Stomach (tissue), 9 donors: ENCODE data around the gene ZNF444. TPM values are rescaled to one million over a fixed set of nuclear protein-coding genes. Genes with fewer than 3 reads are reported as not detected.
"Not testable (repeated sequence)": the region's sequence is repeated elsewhere in the genome, so short reads cannot be mapped to it uniquely, and the experiment has no call there.

Experiments used
- DNase-seq, 2 donors: peaks; one replicate each; pipeline versions ENCODE4 v3.0.0 to v3.0.0-alpha.2; 2013 to 2019
- H3K27ac ChIP-seq, 5 donors: fragments of 200-600 bp in 4 of 5; sonication (generic) in 4 of 5; one replicate each; pipeline ENCODE4 v1.5.1; 2013 to 2019; ENCODE audit warnings: mild to moderate bottlenecking in 1 of 5, moderate library complexity in 1 of 5
- H3K27me3 ChIP-seq, 3 donors: fragments of 200-600 bp; sonication (generic); one replicate each; pipeline ENCODE4 v1.5.1; 2017 to 2019; ENCODE audit warnings: mixed run types in 1 of 3
- H3K36me3 ChIP-seq, 4 donors: fragments of 200-600 bp; sonication (generic); 1 replicate in 3 of 4; 2 replicates in 1 of 4; pipeline ENCODE4 v1.5.1; 2016 to 2019
- H3K4me1 ChIP-seq, 4 donors: fragments of 200-600 bp; sonication (generic); one replicate each; pipeline ENCODE4 v1.5.1; 2016 to 2019
- H3K4me3 ChIP-seq, 4 donors: fragments of 200-600 bp; sonication (generic) in 3 of 4; one replicate each; pipeline ENCODE4 v1.5.1; 2016 to 2019; ENCODE audit warnings: mild to moderate bottlenecking in 1 of 4
- H3K9me3 ChIP-seq, 4 donors: fragments of 200-600 bp; sonication (generic); one replicate each; pipeline ENCODE4 v1.5.1; 2016 to 2019
- EP300 ChIP-seq: sonication (generic); formaldehyde crosslinking; IDR thresholded peaks from one replicate; pipeline ENCODE4 v1.6.1; 2017; ENCODE audit warnings: antibody characterized with exemption
- POLR2A ChIP-seq, 4 donors: fragments of 450-650 bp; IDR thresholded peaks; one replicate each; pipeline ENCODE4 v1.6.1; 2016; ENCODE audit warnings: antibody characterized with exemption in 4 of 4, control low read depth in 2 of 4, mild to moderate bottlenecking in 1 of 4, moderate library complexity in 1 of 4
- POLR2AphosphoS5 ChIP-seq, 3 donors: sonication (generic); formaldehyde crosslinking; IDR thresholded peaks; one replicate each; pipeline ENCODE4 v1.6.1; 2016; ENCODE audit warnings: antibody characterized with exemption in 3 of 3
- WGBS, 5 donors: extraction: QIAGEN DNeasy Blood & Tissue Kit in 3 of 5; methylation state at CpG; one replicate each; pipeline versions ENCODE4 v1.1.5 to v1.1.7; 2013 to 2018; 5-methylcytosine and 5-hydroxymethylcytosine counted together
- intact Hi-C: fragments of 100-400 bp; cut with DNase I; formaldehyde crosslinking; loops from one replicate; pipeline ENCODE4 v1.15.1; 2023; ENCODE audit warnings: low total_unique reads
- polyA plus RNA-seq, 3 donors: library from polyadenylated mRNA; stranded (reverse); fragments of 200-250 nt; gene quantifications; one replicate each; pipeline ENCODE4 v1.2.3, GENCODE V29; 2013
- total RNA-seq, 5 donors: library from RNA; depleted of rRNA; stranded (reverse); fragments of >200 nt; gene quantifications; one replicate each; pipeline versions ENCODE4 v1.1.0 to v1.2.3, GENCODE V29; 2014 to 2016
- TF ChIP-seq, protein P1 (sequence below), 7 experiments: fragments of 450-650 bp in 4 of 7; fragments of 200-600 bp in 3 of 7; sonication (generic) in 3 of 7; IDR thresholded peaks; one replicate each; pipeline ENCODE4 v1.5.1; 2016 to 2019; ENCODE audit warnings: antibody characterized with exemption in 7 of 7, control low read depth in 2 of 7, mild to moderate bottlenecking in 1 of 7
- donor health status: healthy with polysubstance abuse.
- donor health status: Bipolar disorder and iron deficiency.
- donor health status: healthy.

The ZNF444 gene
- total and polyA plus RNA-seq, 8 donors = 13.4 to 77.0 (median 48.7) TPM

GRCh38 chr19:56177564-56178243 lies 36.6 kb downstream of the ZNF444 start:
- no peak for TF ChIP-seq POLR2AphosphoS5 (IDR thresholded peaks at IDR 0.05)
- no peak for TF ChIP-seq EP300
- TF ChIP-seq POLR2A (IDR thresholded peaks at IDR 0.05) = no peak
- TF ChIP-seq, protein P1, sequence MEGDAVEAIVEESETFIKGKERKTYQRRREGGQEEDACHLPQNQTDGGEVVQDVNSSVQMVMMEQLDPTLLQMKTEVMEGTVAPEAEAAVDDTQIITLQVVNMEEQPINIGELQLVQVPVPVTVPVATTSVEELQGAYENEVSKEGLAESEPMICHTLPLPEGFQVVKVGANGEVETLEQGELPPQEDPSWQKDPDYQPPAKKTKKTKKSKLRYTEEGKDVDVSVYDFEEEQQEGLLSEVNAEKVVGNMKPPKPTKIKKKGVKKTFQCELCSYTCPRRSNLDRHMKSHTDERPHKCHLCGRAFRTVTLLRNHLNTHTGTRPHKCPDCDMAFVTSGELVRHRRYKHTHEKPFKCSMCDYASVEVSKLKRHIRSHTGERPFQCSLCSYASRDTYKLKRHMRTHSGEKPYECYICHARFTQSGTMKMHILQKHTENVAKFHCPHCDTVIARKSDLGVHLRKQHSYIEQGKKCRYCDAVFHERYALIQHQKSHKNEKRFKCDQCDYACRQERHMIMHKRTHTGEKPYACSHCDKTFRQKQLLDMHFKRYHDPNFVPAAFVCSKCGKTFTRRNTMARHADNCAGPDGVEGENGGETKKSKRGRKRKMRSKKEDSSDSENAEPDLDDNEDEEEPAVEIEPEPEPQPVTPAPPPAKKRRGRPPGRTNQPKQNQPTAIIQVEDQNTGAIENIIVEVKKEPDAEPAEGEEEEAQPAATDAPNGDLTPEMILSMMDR (IDR thresholded peaks at IDR 0.05) = no peak
- H3K4me1 ChIP-seq = no peaks in the 10 kb centered on the region
- DNase-seq = no peak
- intact Hi-C loops = no loop called here
- 49 to 63% (median 60%) methylated on average over 11 of the region's 11 CpGs for WGBS, 5 donors
- no peak overlapping the region for H3K4me3 ChIP-seq
- no peaks in the 10 kb centered on the region for H3K9me3 ChIP-seq
- no peaks in the 10 kb centered on the region for H3K36me3 ChIP-seq
- H3K27me3 ChIP-seq = peaks cover 3 to 59% (median 8%) of the 10 kb centered on the region in 3 donors
- no peak overlapping the region for H3K27ac ChIP-seq

DNA sequence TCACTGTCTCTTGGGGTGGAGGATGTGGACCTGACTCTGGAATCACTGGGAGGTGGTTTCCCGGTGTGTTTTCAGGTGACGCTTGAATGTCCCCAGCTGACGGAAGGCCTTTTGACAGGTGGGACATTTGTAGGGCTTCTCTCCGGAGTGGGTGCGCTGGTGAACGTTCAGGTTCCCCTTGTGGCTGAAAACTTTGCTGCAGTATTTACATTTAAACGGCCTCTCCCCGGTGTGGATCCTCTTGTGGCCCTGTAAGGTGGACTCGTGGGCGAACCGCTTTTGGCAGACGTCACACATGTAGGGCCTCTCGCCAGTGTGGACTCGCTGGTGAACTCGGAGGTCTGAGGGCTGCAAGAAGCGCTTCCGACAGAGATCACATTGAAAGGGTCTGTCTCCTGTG lies 48.7 kb downstream of the ZNF444 start:
- Histone ChIP-seq H3K27ac (no peak overlapping the region), H3K9me3 (no peaks in the 10 kb centered on the region), H3K36me3 (no peaks in the 10 kb centered on the region), H3K4me1 (no peaks in the 10 kb centered on the region), H3K27me3 (peaks cover 0 to 20% (median 0%) of the 10 kb centered on the region in 3 donors), H3K4me3 (no peak overlapping the region)
- no peak for DNase-seq
- 63 to 74% (median 69%) methylated on average over 17 of the region's 17 CpGs for WGBS, 5 donors
- TF ChIP-seq EP300 = no peak
- no peak for TF ChIP-seq POLR2AphosphoS5 (IDR thresholded peaks at IDR 0.05)
- TF ChIP-seq POLR2A (IDR thresholded peaks at IDR 0.05) = no peak
- TF ChIP-seq, protein P1 (IDR thresholded peaks at IDR 0.05) = no peak
- intact Hi-C loops = no loop called here

DNA sequence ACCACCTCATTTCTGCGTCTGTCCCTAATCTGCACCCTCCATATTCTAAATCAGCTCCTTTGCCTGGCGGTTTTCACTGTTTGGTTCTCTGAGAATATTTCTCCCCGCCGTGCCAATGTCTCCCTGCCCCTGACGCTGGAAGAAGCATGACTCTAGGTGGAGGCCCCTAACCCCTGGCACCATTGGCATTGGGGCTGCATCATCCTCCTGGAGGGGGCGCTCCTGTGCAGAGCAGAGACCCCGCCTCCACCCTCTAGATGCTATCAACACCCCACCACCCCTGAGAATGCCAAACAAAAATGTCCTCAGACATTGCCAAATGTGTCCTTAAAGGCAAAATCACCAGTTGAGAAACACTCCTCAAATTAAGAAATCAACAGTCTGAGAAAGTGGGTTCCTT lies 50.0 kb downstream of the ZNF444 start:
- no peak overlapping the region for H3K4me3 ChIP-seq
- no peaks in the 10 kb centered on the region for H3K36me3 ChIP-seq
- intact Hi-C loops = no loop called here
- H3K9me3 ChIP-seq = no peaks in the 10 kb centered on the region
- peaks cover 0 to 27% (median 0%) of the 10 kb centered on the region in 3 donors for H3K27me3 ChIP-seq
- WGBS, 5 donors = 72 to 76% (median 75%) methylated on average over 7 of the region's 7 CpGs
- no peaks in the 10 kb centered on the region for H3K4me1 ChIP-seq
- no peak overlapping the region for H3K27ac ChIP-seq
- DNase-seq = no peak
- TF ChIP-seq POLR2AphosphoS5 (IDR thresholded peaks at IDR 0.05) = no peak

GRCh38 chr19:56191711-56192110 lies 50.6 kb downstream of the ZNF444 start:
- Histone ChIP-seq H3K4me1 (no peaks in the 10 kb centered on the region), H3K4me3 (no peak overlapping the region), H3K9me3 (no peaks in the 10 kb centered on the region), H3K27me3 (peaks cover 0 to 24% (median 0%) of the 10 kb centered on the region in 3 donors), H3K27ac (no peak overlapping the region), H3K36me3 (no peaks in the 10 kb centered on the region)
- TF ChIP-seq POLR2A (IDR thresholded peaks at IDR 0.05) = no peak
- TF ChIP-seq, protein P1 (IDR thresholded peaks at IDR 0.05) = no peak
- no peak for TF ChIP-seq EP300
- no peak for TF ChIP-seq POLR2AphosphoS5 (IDR thresholded peaks at IDR 0.05)
- WGBS, 5 donors = 79 to 84% (median 83%) methylated on average over 10 of the region's 10 CpGs
- intact Hi-C loops = no loop called here
- no peak for DNase-seq

- Histone ChIP-seq H3K27me3 (peaks cover 0 to 13% (median 0%) of the 10 kb centered on the region in 3 donors), H3K36me3 (no peaks in the 10 kb centered on the region), H3K4me1 (no peaks in the 10 kb centered on the region), H3K4me3 (no peak overlapping the region), H3K27ac (no peak overlapping the region), H3K9me3 (no peaks in the 10 kb centered on the region)
- TF ChIP-seq EP300 (no peak), POLR2AphosphoS5 (IDR thresholded peaks at IDR 0.05) (no peak), POLR2A (IDR thresholded peaks at IDR 0.05) (no peak)
- TF ChIP-seq, protein P1 (IDR thresholded peaks at IDR 0.05) = no peak
- 80 to 91% (median 89%) methylated on average over 12 of the region's 12 CpGs for WGBS, 5 donors
- DNase-seq = no peak
- intact Hi-C loops = no loop called here
Measured at GRCh38 chr19:56193981-56194640, 53.0 kb downstream of the ZNF444 start.

- H3K4me1 ChIP-seq, H3K4me3 ChIP-seq, DNase-seq, H3K27ac ChIP-seq, H3K36me3 ChIP-seq, H3K9me3 ChIP-seq, intact Hi-C loops: not testable (repeated sequence)
- 84 to 90% (median 86%) methylated on average over 20 to 23 of the region's 23 CpGs for WGBS, 5 donors
- H3K27me3 ChIP-seq = peaks cover 0 to 13% (median 0%) of the 10 kb centered on the region in 3 donors
Measured at GRCh38 chr19:56197646-56198045, 56.6 kb downstream of the ZNF444 start, which contains the start of gene ZSCAN5B. TSS of gene ZSCAN5B (minus strand) at chr19:56197783. CDS start at chr19:56193052, 4,731 bp downstream.
